GM19023 (cell line): ENCODE measurements around the gene YY2.
"Not testable (repeated sequence)": the region's sequence is repeated elsewhere in the genome, so short reads cannot be mapped to it uniquely, and the experiment has no call there.

Source experiments
- ATAC-seq: cut with Tn5 transposase; IDR thresholded peaks from one replicate; pipeline ENCODE4 v1.9.1; 2021; ENCODE audit warnings: mild to moderate bottlenecking, moderate library complexity; ENCODE audit not compliant: unreplicated experiment

The YY2 gene

DNA sequence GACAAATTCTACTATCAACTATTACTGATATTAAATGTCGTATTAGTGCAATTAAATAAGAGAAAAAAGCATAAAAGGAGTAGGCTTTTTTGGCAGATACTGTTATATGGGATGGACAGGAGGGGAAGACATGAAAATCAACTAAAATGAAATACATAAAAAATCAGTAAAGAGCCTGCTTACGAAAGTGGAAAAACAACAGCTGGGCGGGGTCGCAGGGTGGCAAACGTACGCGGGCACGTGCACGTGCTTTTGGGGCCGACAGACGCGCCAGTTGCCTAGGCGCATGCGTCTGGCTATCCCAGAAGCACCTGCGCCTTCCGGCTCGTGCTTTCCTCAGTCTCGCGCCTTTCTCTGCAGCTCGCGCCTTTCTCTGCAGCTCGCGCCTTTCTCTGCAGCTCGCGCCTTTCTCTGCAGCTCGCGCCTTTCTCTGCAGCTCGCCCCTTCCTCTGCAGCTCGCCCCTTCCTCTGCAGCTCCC lies at the start of gene YY2:
TSS of gene YY2 (plus strand) at position 51 of the 479 bp plus-strand sequence. CDS start 498 bp downstream, outside the sequence.
- no peak for ATAC-seq

DNA sequence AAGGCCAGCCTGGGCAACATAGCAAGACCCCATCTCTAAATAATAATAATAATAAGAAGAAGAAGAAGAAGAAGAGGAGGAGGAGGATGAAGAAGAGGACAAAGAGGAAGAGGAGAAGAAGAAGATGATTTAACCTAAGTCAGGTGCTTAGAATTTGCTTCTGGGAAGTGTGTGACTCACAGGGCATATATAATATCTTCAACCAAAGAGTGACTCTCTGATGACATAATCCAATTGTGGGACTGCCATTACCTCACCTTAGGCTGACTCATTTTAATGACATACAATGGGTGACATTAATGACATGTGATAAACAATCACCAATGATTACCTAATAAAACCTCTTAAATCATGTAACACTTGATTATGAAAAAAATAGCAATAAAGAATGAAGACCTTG lies 49.1 kb upstream of the YY2 start:
- no peak for ATAC-seq

- no peak for ATAC-seq
Measured at GRCh38 chrX:21811832-21812231, 44.0 kb upstream of the YY2 start.

GRCh38 chrX:21812628-21813027 lies 43.2 kb upstream of the YY2 start:
- no peak for ATAC-seq

DNA sequence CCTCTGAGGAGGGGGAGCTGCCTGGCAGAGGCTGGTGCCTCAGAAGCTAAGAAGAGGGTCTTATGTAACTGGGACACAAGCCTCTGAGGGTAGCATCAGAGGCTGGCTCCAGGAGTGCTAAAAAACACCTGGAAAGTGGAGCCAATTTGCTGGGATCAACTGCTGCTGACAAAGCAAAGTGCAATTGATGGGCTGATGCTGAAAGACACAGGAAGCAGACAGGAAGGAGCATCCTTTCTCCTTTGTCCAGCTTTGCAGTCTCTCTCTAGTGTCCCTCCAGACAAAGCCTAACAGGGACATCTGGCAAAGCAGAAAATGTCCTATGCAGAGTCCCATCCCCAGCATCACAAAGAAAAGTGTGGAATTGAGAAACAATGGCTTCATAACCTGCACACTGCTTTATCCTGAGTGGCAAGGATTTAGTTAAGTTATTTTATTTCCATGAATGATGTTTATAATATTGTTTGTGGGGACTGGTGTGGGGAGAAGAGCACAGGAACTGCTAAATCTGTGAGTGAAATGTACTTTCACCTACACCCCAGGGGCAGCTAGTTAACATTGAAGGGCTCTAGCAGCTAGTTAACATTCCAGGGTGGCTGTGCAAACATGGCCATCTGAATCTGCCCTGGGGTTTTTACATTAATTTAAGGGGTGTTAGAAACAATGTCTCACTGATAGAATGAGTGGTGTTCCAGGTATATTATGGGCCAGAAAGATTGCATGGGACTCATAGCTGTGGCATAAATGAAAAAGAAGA lies 42.0 kb upstream of the YY2 start:
- no peak for ATAC-seq

- no peak for ATAC-seq
Measured at GRCh38 chrX:21816136-21816535, 39.7 kb upstream of the YY2 start.

GRCh38 chrX:21820170-21820569 lies 35.6 kb upstream of the YY2 start:
- not testable (repeated sequence) for ATAC-seq

- no peak for ATAC-seq
Measured at GRCh38 chrX:21821875-21822274, 33.9 kb upstream of the YY2 start.

- no peak for ATAC-seq
Measured at GRCh38 chrX:21831496-21831895, 24.3 kb upstream of the YY2 start.

- no peak for ATAC-seq
Measured at GRCh38 chrX:21837056-21837455, 18.7 kb upstream of the YY2 start.

GRCh38 chrX:21838937-21839333 lies 16.9 kb upstream of the YY2 start:
- no peak for ATAC-seq

- peak; percentile 84 for ATAC-seq
Measured at GRCh38 chrX:21839334-21840192, 16.2 kb upstream of the YY2 start, which contains the start of gene MBTPS2. MBTPS2 (plus strand) TSS chrX:21839617; CDS start chrX:21839735, 118 bp downstream.

GRCh38 chrX:21840193-21840545 lies 15.6 kb upstream of the YY2 start:
- peak; percentile 9 for ATAC-seq

DNA sequence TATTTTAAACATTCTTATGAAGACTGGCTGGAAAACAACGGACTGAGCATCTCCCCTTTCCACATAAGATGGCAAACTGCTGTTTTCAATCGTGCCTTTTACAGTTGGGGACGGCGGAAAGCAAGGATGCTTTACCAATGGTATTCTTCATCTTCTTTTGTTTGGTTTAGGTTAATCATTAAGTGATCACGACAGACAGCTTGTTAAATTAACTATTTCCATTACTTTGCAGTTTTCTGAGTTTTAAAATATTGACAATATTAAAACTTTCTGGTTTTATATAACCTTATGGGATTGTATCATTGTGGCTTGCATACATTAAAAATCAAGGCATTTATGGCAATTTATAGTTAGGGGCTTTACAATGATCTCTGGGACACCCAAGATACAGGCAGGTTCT lies 12.6 kb upstream of the YY2 start:
- ATAC-seq: no peak

GRCh38 chrX:21845096-21845495 lies 10.7 kb upstream of the YY2 start:
- ATAC-seq: no peak

DNA sequence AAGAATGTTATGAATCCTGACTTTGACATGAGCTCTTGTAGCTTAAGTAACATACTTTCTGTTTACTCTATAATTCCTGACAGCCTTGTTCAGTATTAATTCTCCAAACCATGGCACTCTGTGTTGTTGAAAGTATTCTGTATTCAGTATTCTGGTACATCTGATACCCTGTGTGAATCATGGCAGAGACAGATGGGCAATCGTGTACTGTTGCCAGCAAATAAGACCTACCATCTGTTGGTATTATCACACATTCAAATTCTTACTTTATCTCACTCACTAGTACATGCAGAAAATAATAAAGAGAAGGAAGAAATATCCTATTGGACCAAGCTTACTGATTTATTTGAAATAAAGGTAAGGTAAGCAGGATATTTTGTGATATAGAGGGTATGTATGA lies 8.4 kb upstream of the YY2 start:
- ATAC-seq: no peak

DNA sequence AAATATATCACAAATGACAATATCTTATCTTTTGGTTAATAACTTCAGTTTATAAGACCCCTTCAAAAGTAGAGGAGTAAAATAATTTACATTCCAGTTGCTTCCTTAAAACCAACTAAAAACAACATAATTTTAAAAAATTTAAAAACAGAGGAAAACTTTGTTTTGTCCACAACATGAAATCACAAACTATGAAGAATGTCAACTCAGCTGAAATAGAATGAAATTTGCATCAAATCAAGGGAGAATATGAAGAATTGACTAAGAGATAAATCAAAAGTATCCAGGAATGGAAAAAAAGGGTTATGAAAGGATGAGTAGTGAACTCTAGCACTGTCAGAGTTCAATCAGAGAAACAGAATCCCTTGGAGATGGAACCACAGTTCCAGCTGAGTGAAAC lies 2.2 kb upstream of the YY2 start:
- no peak for ATAC-seq

- no peak for ATAC-seq
Measured at GRCh38 chrX:21856504-21856903, 717 bp downstream of the YY2 start.

- no peak for ATAC-seq
Measured at GRCh38 chrX:21863241-21863640, 7.5 kb downstream of the YY2 start.

DNA sequence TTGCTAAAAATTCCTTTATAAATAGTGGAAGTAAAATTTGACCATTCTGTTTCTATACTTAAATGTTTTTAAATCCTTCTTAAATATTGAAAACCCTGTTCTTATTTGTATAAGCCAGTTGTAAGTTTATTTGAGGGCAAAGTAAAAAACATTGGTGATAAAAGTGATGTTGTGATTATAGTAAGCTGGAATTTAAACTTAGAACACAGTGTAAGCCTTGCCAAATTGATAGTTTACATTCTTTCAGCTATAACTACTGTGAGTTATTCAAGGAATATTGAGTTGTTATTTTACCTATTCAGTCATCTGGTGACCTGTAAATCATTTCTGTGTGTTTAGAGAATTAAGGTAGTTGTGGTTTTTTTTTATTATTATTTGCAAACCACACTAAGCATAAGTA lies 9.6 kb downstream of the YY2 start:
- ATAC-seq: no peak

GRCh38 chrX:21870494-21870893 lies 14.7 kb downstream of the YY2 start:
- ATAC-seq: no peak
